HEK293 (cell line): ENCODE results near the gene CLDN6.
"Not testable (repeated sequence)": the region's sequence is repeated elsewhere in the genome, so short reads cannot be mapped to it uniquely, and the experiment has no call there.

ENCODE experiments used
- CTCF ChIA-PET: fragments of 350-600 bp; formaldehyde crosslinking; extraction: SDS; loops from one replicate; lab custom pipeline; 2021; ENCODE audit warnings: antibody characterized with exemption; lab: Yijun Ruan, JAX
- POLR2A ChIA-PET: fragments of 300-600 bp; formaldehyde crosslinking; extraction: SDS; loops from one replicate; lab custom pipeline; 2020; ENCODE audit warnings: antibody characterized with exemption, inconsistent platforms; lab: Yijun Ruan, JAX
- H3K27ac ChIP-seq: fragments of 200-500 bp; sonication (Bioruptor generic); 2 replicates; pipeline ENCODE4 v1.5.1; 2014; ENCODE audit warnings: low read depth, low read length, control low read depth, inconsistent platforms; ENCODE audit errors: extremely low read depth
- H3K36me3 ChIP-seq, 2 experiments: fragments of 200-500 bp in 1 of 2; sonication (Bioruptor generic) in 1 of 2; 1 replicate in 1 of 2; 2 replicates in 1 of 2; pipeline ENCODE4 v1.5.1; 2014 to 2017; ENCODE audit warnings: inconsistent platforms in 2 of 2, low read length in 2 of 2; ENCODE audit not compliant: control insufficient read depth in 2 of 2, insufficient read depth in 1 of 2
- H3K4me1 ChIP-seq: fragments of 200-500 bp; sonication (Bioruptor generic); 2 replicates; pipeline ENCODE4 v1.5.1; 2014; ENCODE audit warnings: mild to moderate bottlenecking, low read length, inconsistent platforms; ENCODE audit not compliant: control insufficient read depth, insufficient read depth
- H3K4me3 ChIP-seq: 2 replicates; pipeline ENCODE4 v1.5.1; 2011; ENCODE audit warnings: low read depth, mild to moderate bottlenecking, control low read depth, low read length, moderate library complexity
- H3K9me3 ChIP-seq: fragments of 200-500 bp; sonication (Bioruptor generic); 2 replicates; pipeline ENCODE4 v1.5.1; 2014; ENCODE audit warnings: low read depth, low read length, inconsistent platforms; ENCODE audit not compliant: control insufficient read depth, insufficient read depth
- BCL11A ChIP-seq: fragments of 450-650 bp; formaldehyde crosslinking; IDR thresholded peaks from 2 replicates; pipeline ENCODE4 v1.5.1; 2016; ENCODE audit warnings: low read depth, missing biosample characterization, missing genetic modification characterization
- EGR2 ChIP-seq: fragments of 450-650 bp; formaldehyde crosslinking; IDR thresholded peaks from 2 replicates; pipeline ENCODE4 v1.5.1; 2016; ENCODE audit warnings: low read depth, missing biosample characterization, missing genetic modification characterization
- MZF1 ChIP-seq: fragments of 450-650 bp; formaldehyde crosslinking; IDR thresholded peaks from 2 replicates; pipeline ENCODE4 v1.5.1; 2017; ENCODE audit warnings: missing biosample characterization, missing genetic modification characterization, borderline replicate concordance
- PRDM2 ChIP-seq: fragments of 450-650 bp; formaldehyde crosslinking; IDR thresholded peaks from 2 replicates; pipeline ENCODE4 v1.5.1; 2016; ENCODE audit warnings: missing biosample characterization, missing genetic modification characterization, borderline replicate concordance
- REPIN1 ChIP-seq: fragments of 450-650 bp; formaldehyde crosslinking; IDR thresholded peaks from 2 replicates; pipeline ENCODE4 v1.5.1; 2017; ENCODE audit warnings: missing biosample characterization, missing genetic modification characterization, low read depth
- ZFHX2 ChIP-seq: fragments of 450-650 bp; formaldehyde crosslinking; conservative IDR thresholded peaks from 2 replicates; pipeline ENCODE4 v1.5.1; 2016; ENCODE audit warnings: missing biosample characterization, missing genetic modification characterization
- ZIC2 ChIP-seq: fragments of 450-650 bp; formaldehyde crosslinking; IDR thresholded peaks from 2 replicates; pipeline ENCODE4 v1.5.1; 2016; ENCODE audit warnings: missing biosample characterization, missing genetic modification characterization
- ZNF112 ChIP-seq: fragments of 450-650 bp; formaldehyde crosslinking; IDR thresholded peaks from 2 replicates; pipeline ENCODE4 v1.5.0; 2017; ENCODE audit warnings: missing biosample characterization, missing genetic modification characterization
- ZNF157 ChIP-seq: fragments of 450-650 bp; formaldehyde crosslinking; IDR thresholded peaks from 2 replicates; pipeline ENCODE4 v1.5.1; 2016; ENCODE audit warnings: missing biosample characterization, missing genetic modification characterization
- ZNF398 ChIP-seq: fragments of 450-650 bp; formaldehyde crosslinking; IDR thresholded peaks from 2 replicates; pipeline ENCODE4 v1.5.1; 2017; ENCODE audit warnings: missing biosample characterization, missing genetic modification characterization
- ZNF561 ChIP-seq: fragments of 450-650 bp; IDR thresholded peaks from 2 replicates; pipeline ENCODE4 v1.5.1; 2018; ENCODE audit warnings: missing biosample characterization, missing genetic modification characterization, borderline replicate concordance
- ZNF580 ChIP-seq: fragments of 450-650 bp; formaldehyde crosslinking; IDR thresholded peaks from 2 replicates; pipeline ENCODE4 v1.5.1; 2016; ENCODE audit warnings: missing biosample characterization, missing genetic modification characterization
- ZNF600 ChIP-seq: fragments of 450-650 bp; formaldehyde crosslinking; IDR thresholded peaks from 2 replicates; pipeline ENCODE4 v1.5.1; 2016; ENCODE audit warnings: missing biosample characterization, missing genetic modification characterization
- ZNF660 ChIP-seq: fragments of 450-650 bp; IDR thresholded peaks from 2 replicates; pipeline ENCODE4 v1.5.1; 2018; ENCODE audit warnings: missing biosample characterization, mild to moderate bottlenecking, missing genetic modification characterization
- ZSCAN4 ChIP-seq: fragments of 450-650 bp; formaldehyde crosslinking; IDR thresholded peaks from 2 replicates; pipeline ENCODE4 v1.5.1; 2017; ENCODE audit warnings: missing biosample characterization, missing genetic modification characterization

CLDN6 gene

GRCh38 chr16:3052571-3053329 lies 34.8 kb upstream of the CLDN6 start:
- POLR2A ChIA-PET, H3K4me3 ChIP-seq, H3K9me3 ChIP-seq, H3K4me1 ChIP-seq, H3K27ac ChIP-seq: not testable (repeated sequence)
- H3K36me3 ChIP-seq: peaks cover 0 to 21% of the 10 kb centered on the region in 2 experiments; a peak in 2 of 3 replicates
- CTCF ChIA-PET: interaction anchor here (1.1 kb wide), 1 partner anchor 19 kb away, joined by 3 read pairs; no protein-coding TSS in a partner anchor

- CTCF ChIA-PET: interaction anchor here (1.1 to 2.5 kb wide), 3 partner anchors 20 to 24 kb away, joined by 3 to 10 read pairs (median 5); no protein-coding TSS in a partner anchor
- POLR2A ChIA-PET: interaction anchor here (1.2 kb wide), 2 partner anchors 16 to 20 kb away, joined by 3 to 5 read pairs; no protein-coding TSS in a partner anchor
- H3K36me3 ChIP-seq: peaks cover 0 to 17% of the 10 kb centered on the region in 2 experiments; a peak in 2 of 3 replicates
- peak; percentile 17; the same call in 1 of the 2 replicates for TF ChIP-seq ZIC2
- no peak for TF ChIP-seq REPIN1 (tag by site-specific recombination)
- TF ChIP-seq BCL11A (tag by site-specific recombination): no peak
- TF ChIP-seq PRDM2: no peak
- no peak for TF ChIP-seq ZNF561 (tag by site-specific recombination)
- TF ChIP-seq MZF1: no peak
- no peak for TF ChIP-seq ZNF112 (tag by site-specific recombination)
- no peaks in the 10 kb centered on the region for H3K4me1 ChIP-seq
- H3K4me3 ChIP-seq: no peak overlapping the region
- H3K9me3 ChIP-seq: no peaks in the 10 kb centered on the region
- H3K27ac ChIP-seq: no peak overlapping the region
Observed at GRCh38 chr16:3051494-3051893, 33.5 kb upstream of the CLDN6 start.

- Histone ChIP-seq H3K9me3 (no peaks in the 10 kb centered on the region), H3K4me3 (no peak overlapping the region), H3K27ac (no peak overlapping the region), H3K36me3 (peaks cover 0 to 17% of the 10 kb centered on the region in 2 experiments; a peak in 1 of 3 replicates), H3K4me1 (no peaks in the 10 kb centered on the region)
- TF ChIP-seq EGR2 (tag by site-specific recombination): peak; percentile 87
- peak; percentile 89 for TF ChIP-seq ZSCAN4
- no peak for TF ChIP-seq ZNF112 (tag by site-specific recombination)
- peak; percentile 82 for TF ChIP-seq ZFHX2 (tag by site-specific recombination)
- 0 out of 2 replicates have a peak, but pooled peaks have one; percentile 15 for TF ChIP-seq ZNF157 (tag by site-specific recombination)
- TF ChIP-seq ZNF398 (tag by site-specific recombination): peak; percentile 46; the same call in 1 of the 2 replicates
- TF ChIP-seq ZNF600 (tag by site-specific recombination): 0 out of 2 replicates have a peak, but pooled peaks have one; percentile 14
- no peak for TF ChIP-seq ZNF580 (tag by site-specific recombination)
- TF ChIP-seq ZNF660 (tag by site-specific recombination): no peak
- ChIA-PET CTCF (interaction anchor here (1.2 to 2.5 kb wide), 4 partner anchors 8 to 32 kb away, joined by 3 to 10 read pairs (median 5); no protein-coding TSS in a partner anchor), POLR2A (interaction anchor here (1.2 kb wide), 2 partner anchors 16 to 20 kb away, joined by 3 to 5 read pairs; no protein-coding TSS in a partner anchor)
Observed at GRCh38 chr16:3051009-3051408, 33.0 kb upstream of the CLDN6 start.
